MM.1S (cell line): ENCODE results near the gene SEMA3G.

Source experiments
- CTCF ChIP-seq: fragments of 300-600 bp; sonication (generic); IDR thresholded peaks from 2 replicates; pipeline ENCODE4 v1.5.1; 2016; ENCODE audit warnings: antibody characterized with exemption, low read length, mixed read lengths
- EZH2 ChIP-seq: fragments of 300-600 bp; sonication (generic); optimal IDR thresholded peaks from 2 replicates; pipeline ENCODE3; 2017; ENCODE audit warnings: low read depth, mild to moderate bottlenecking, antibody characterized with exemption, low read length, mixed read lengths
- EZH2phosphoT487 ChIP-seq: fragments of 300-600 bp; sonication (generic); IDR thresholded peaks from 2 replicates; pipeline ENCODE4 v1.6.1; 2018; ENCODE audit warnings: antibody characterized with exemption, low read length

GRCh38 chr3:52436500-52437149 is 8.3 kb downstream of the SEMA3G start:
- TF ChIP-seq CTCF (no peak), EZH2 (no peak), EZH2phosphoT487 (no peak)
